ENCODE measurements around the gene CEND1. TPM values are rescaled to one million over a fixed set of nuclear protein-coding genes. Genes with fewer than 3 reads are reported as not detected.

Gene CEND1
- total and polyA plus RNA-seq, 2 donors from 2014 or later, result 0.16 to 3.6 TPM

GRCh38 chr11:836274-836673 is 46.4 kb upstream of the CEND1 start:
- H3K27ac ChIP-seq (ENCODE audit: low read depth in 2 of 2, low read length in 2 of 2), result no peak overlapping the region
- H3K4me3 ChIP-seq (ENCODE audit: low read length in 3 of 3), result no peak overlapping the region
- DNase-seq (no peak), FAIRE-seq (no peak)
- TF ChIP-seq, protein P1, sequence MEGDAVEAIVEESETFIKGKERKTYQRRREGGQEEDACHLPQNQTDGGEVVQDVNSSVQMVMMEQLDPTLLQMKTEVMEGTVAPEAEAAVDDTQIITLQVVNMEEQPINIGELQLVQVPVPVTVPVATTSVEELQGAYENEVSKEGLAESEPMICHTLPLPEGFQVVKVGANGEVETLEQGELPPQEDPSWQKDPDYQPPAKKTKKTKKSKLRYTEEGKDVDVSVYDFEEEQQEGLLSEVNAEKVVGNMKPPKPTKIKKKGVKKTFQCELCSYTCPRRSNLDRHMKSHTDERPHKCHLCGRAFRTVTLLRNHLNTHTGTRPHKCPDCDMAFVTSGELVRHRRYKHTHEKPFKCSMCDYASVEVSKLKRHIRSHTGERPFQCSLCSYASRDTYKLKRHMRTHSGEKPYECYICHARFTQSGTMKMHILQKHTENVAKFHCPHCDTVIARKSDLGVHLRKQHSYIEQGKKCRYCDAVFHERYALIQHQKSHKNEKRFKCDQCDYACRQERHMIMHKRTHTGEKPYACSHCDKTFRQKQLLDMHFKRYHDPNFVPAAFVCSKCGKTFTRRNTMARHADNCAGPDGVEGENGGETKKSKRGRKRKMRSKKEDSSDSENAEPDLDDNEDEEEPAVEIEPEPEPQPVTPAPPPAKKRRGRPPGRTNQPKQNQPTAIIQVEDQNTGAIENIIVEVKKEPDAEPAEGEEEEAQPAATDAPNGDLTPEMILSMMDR (IDR thresholded peaks at IDR 0.05; ENCODE audit: borderline replicate concordance, extremely low read depth, insufficient read depth), result no peak
- H3K27me3 ChIP-seq (ENCODE audit: control insufficient read depth, insufficient read depth, low read length), result no peaks in the 10 kb centered on the region
- no peaks in the 10 kb centered on the region for H3K9me3 ChIP-seq (ENCODE audit: control insufficient read depth in 2 of 3, insufficient read depth in 1 of 3, low read length in 3 of 3)
- no peak overlapping the region for H3K9ac ChIP-seq (ENCODE audit: low read length in 3 of 3)
- H3K36me3 ChIP-seq (ENCODE audit: control insufficient read depth in 2 of 3, insufficient read depth in 3 of 3, low read length in 3 of 3), result peaks cover 0 to 34% (median 10%) of the 10 kb centered on the region in 3 donors
- intact Hi-C loops (cut with DNase I), result no loop called here
- peaks cover 0 to 42% (median 9%) of the 10 kb centered on the region in 3 donors for H3K4me1 ChIP-seq (ENCODE audit: control insufficient read depth in 2 of 3, insufficient read depth in 2 of 3, low read depth in 1 of 3, low read length in 3 of 3)

- H3K4me3 ChIP-seq (ENCODE audit: low read length in 3 of 3), result peak overlapping the region in 2 of 3 donors; percentile 12 to 59
- FAIRE-seq (no peak), DNase-seq (peak; percentile 80 to 95 (median 87))
- peaks cover 0 to 42% (median 7%) of the 10 kb centered on the region in 3 donors for H3K4me1 ChIP-seq (ENCODE audit: control insufficient read depth in 2 of 3, insufficient read depth in 2 of 3, low read depth in 1 of 3, low read length in 3 of 3)
- peak overlapping the region; percentile 91 to 93 for H3K27ac ChIP-seq (ENCODE audit: low read depth in 2 of 2, low read length in 2 of 2)
- intact Hi-C loops (cut with DNase I), result no loop called here
- TF ChIP-seq, protein P1 (IDR thresholded peaks at IDR 0.05; ENCODE audit: borderline replicate concordance, extremely low read depth, insufficient read depth), result no peak
- peaks cover 0 to 27% (median 7%) of the 10 kb centered on the region in 3 donors for H3K36me3 ChIP-seq (ENCODE audit: control insufficient read depth in 2 of 3, insufficient read depth in 3 of 3, low read length in 3 of 3)
- H3K9me3 ChIP-seq (ENCODE audit: control insufficient read depth in 2 of 3, insufficient read depth in 1 of 3, low read length in 3 of 3), result no peaks in the 10 kb centered on the region
- no peaks in the 10 kb centered on the region for H3K27me3 ChIP-seq (ENCODE audit: control insufficient read depth, insufficient read depth, low read length)
- H3K9ac ChIP-seq (ENCODE audit: low read length in 3 of 3), result peak overlapping the region in 1 of 3 donors; percentile 78
Measured at GRCh38 chr11:834371-835316, 44.8 kb upstream of the CEND1 start.

DNA sequence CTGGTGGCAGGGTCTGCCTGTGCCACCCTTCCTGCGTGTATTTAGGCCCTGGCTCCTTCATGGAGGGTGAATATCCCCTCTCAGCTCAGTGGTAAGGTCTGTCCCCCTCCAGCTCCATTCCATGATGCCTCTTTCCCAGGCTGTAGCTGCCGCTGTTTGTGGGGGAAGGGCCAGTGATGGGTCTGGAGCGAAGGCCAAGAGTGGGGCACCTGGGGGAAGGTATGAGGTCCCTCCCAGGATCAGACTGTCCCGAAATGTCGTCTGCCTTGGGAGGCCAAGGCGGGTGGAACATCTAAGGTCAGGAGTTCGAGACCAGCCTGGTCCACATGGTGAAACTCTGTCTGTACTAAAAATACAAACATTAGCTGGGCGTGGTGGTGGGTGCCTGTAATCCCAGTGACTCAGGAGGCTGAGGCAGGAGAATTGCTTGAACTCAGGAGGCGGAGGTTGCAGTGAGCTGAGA is 44.0 kb upstream of the CEND1 start:
- Histone ChIP-seq H3K27me3 (ENCODE audit: control insufficient read depth, insufficient read depth, low read length) (no peaks in the 10 kb centered on the region), H3K4me1 (ENCODE audit: control insufficient read depth in 2 of 3, insufficient read depth in 2 of 3, low read depth in 1 of 3, low read length in 3 of 3) (peaks cover 0 to 49% (median 11%) of the 10 kb centered on the region in 3 donors), H3K9me3 (ENCODE audit: control insufficient read depth in 2 of 3, insufficient read depth in 1 of 3, low read length in 3 of 3) (no peaks in the 10 kb centered on the region), H3K4me3 (ENCODE audit: low read length in 3 of 3) (peak overlapping the region; percentile 39 to 59 (median 46)), H3K9ac (ENCODE audit: low read length in 3 of 3) (peak overlapping the region in 2 of 3 donors; percentile 39 to 80), H3K27ac (ENCODE audit: low read depth in 2 of 2, low read length in 2 of 2) (peak overlapping the region; percentile 85 to 93), H3K36me3 (ENCODE audit: control insufficient read depth in 2 of 3, insufficient read depth in 3 of 3, low read length in 3 of 3) (peaks cover 0 to 20% (median 7%) of the 10 kb centered on the region in 3 donors)
- no peak for FAIRE-seq
- intact Hi-C loops (cut with DNase I), result no loop called here
- TF ChIP-seq, protein P1 (IDR thresholded peaks at IDR 0.05; ENCODE audit: borderline replicate concordance, extremely low read depth, insufficient read depth), result no peak
- no peak for DNase-seq

All from kidney (tissue), 14 donors.